Posterior cingulate gyrus (tissue), 11 donors: ENCODE results near the gene MAD2L1.

Experiments used
- DNase-seq, 10 donors: peaks; one replicate each; pipeline versions ENCODE4 v3.0.0 to v3.0.0-alpha.2; 2020 to 2021; ENCODE audit warnings: mixed read lengths in 3 of 10
- intact Hi-C: fragments of 100-400 bp; cut with DNase I; formaldehyde crosslinking; loops from one replicate; pipeline ENCODE4 v1.15.1; 2023

The MAD2L1 gene

DNA sequence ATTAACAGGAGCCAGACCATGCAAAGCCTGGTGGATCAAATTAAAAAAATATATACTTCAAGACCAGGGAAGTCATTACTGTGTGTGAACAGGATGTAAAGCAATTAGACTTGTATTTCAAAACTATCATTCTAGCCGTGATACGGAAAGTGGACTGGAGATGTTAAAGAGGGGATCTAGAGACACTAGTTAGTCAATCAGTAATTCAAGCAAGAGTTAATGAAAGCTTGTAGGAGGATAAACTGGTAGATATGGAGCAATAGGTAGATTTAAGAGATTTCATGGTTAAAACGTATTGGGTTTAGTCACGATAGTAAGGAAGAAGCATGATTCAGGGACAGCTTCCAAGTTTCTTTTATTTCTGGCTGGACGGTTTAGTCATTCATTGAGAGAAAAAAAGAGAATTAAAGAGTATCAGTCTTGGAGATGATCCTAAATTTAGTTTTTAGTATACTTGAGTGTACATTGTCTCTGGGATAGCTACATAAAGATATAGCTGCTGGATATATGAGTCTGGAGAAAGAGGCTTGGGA lies 3.9 kb downstream of the MAD2L1 start:
- no peak for DNase-seq
- intact Hi-C loops = no loop called here

DNA sequence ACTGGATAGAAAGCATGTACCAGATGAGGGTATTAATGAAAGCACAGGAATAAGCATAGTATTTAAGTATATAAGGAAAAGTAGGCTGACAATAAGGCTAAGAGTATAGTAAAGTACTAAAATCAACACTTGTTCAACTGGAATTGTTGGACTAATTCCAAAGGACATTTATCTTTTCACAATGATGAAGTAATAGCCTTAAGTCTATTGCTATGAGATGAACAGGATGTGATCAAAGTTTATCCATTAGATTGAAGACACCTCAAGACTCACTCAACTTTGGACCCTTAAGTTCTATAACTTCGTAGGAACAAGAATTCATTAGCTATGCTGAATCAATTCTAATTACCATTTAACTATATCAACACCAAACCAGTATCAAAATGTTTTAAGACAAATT lies 7.6 kb downstream of the MAD2L1 start:
- DNase-seq = no peak
- intact Hi-C loops = loop anchor here (5.0 kb wide), 1 partner anchor 747 kb away; no protein-coding TSS in a partner anchor

DNA sequence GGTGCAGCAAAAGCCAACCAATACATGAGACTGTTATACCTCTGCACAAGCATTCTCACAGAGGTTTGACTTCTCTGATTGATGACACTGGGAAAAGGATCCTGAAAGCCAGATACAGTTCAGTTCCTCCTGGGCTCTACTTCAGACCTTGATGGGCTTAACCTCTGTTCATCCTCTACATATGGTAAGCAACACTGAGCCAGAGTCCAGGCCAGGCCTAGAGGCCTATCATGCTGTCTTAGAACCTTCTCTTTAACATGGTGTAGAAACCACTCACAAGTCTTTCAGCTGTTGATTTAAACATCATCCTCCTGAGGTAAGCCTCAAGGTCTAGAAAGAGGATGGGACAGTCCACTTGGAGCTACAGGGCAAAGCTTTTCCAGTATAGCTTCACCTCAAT lies 9.2 kb downstream of the MAD2L1 start:
- DNase-seq = no peak
- intact Hi-C loops = loop anchor here (5.0 kb wide), 1 partner anchor 745 kb away; no protein-coding TSS in a partner anchor

DNA sequence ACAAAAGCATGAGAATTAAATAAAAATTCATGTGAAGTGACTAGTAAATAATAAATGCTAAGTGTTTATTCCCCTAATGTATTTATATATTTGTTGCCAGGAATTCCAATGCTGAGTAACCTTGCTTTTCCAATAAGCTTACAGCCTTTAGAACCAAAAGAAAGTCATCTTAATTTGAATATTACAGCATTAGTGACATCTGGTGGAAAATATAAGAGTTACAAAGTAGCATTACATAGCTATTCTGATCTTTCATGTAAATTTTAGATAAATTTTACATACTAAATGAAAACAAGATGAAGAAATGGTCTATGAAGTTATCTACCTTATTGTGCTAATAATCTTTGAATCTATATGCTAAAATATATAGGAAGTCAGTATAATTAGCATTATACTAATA lies 10.4 kb downstream of the MAD2L1 start:
- intact Hi-C loops = loop anchor here (5.0 kb wide), 1 partner anchor 744 kb away; no protein-coding TSS in a partner anchor
- no peak for DNase-seq

DNA sequence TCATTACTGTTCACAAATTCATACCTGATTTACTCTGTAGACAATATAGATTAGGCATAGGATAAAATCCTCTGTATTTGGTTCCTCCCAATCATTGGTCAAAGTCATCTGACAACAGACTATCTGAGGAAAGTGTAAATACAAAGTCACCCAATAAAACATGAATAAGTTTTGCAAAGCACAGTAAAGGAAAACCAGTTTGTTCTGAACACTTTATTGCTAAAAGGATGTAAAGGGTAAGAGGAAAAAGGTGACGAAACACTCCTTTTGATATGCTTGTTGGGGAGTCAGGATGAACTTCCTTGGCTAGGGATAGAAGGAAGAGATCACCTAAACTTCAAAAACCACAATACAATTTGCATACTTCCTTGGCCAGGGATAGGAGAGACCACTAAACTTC lies 10.9 kb downstream of the MAD2L1 start:
- intact Hi-C loops = loop anchor here (5.0 kb wide), 1 partner anchor 743 kb away; no protein-coding TSS in a partner anchor
- DNase-seq = no peak

DNA sequence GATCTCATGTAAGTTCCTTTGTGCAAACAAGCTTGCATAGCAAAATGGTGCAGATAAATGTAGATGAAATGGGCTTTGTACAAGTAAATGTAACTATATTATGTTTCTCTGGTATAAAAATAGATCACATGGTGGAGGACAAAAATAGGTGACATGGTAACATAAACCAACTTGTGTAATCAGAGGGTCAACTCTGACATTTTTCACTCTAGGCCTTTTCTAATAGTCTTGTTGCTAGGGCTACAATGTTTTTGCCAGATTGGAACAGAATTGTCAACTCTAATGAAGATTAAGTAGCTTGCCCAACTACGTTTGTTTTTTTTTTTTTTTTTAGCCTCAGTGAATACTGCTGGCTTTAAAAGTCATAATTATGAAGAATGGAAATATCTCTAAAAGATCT lies 11.5 kb downstream of the MAD2L1 start:
- intact Hi-C loops = loop anchor here (5.0 kb wide), 1 partner anchor 743 kb away; no protein-coding TSS in a partner anchor
- no peak for DNase-seq

DNA sequence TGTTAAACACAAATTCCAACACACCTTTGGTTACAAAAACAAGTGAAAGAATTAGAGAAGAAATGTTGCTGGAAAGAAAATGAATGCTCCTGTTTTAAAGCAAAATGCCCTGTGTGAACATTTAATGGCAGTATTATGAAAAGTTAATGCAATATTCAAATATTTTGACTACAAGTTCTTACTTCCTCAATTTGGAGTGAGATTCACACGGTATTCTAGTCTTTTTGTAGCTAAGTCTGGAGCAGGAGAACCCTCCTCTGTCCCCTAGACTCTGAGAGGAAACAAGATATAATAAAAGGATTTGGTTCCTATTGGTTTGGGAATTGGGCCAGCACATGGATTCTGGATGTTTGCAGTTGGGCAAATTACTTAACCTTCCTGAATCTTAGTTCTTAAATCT lies 12.7 kb downstream of the MAD2L1 start:
- intact Hi-C loops = no loop called here
- no peak for DNase-seq

DNA sequence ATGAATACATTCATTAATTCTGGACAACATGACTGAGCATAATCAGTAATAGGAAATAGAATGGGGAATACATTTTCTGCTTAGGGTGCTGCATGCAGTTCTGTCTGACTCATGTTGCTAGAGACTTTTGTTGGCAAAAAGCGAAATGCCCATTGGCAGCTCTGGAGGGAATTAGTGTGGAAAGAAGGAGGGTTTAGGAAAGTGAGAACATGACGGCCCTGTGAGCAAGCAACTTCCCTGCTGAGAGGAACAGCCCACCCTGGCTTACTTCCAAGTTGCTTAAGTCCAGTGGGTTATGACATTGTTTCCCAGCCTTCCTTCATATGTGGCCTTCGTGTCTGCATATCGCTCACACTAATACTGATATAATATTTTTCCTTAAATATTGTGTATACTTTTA lies 13.8 kb downstream of the MAD2L1 start:
- no peak for DNase-seq
- intact Hi-C loops = no loop called here

DNA sequence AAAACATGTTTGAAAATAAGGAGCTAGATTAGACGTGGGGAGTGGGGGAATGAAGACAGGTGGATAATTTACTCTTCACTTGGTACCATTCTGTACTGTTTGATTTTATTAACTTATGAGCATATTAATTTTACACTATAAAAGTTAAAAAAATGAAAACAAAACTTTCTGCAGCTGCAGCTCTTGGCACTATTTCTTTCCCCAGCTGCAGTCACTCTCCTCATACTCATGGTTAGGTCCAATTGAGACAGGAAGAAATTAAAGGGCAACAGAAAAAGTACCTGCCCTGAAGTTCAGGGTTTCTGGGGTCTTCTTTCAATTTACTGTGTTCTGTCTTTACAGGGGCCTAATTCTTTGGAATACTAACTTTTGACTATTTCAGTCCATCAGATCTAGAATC lies 15.4 kb downstream of the MAD2L1 start:
- DNase-seq = no peak
- intact Hi-C loops = no loop called here

DNA sequence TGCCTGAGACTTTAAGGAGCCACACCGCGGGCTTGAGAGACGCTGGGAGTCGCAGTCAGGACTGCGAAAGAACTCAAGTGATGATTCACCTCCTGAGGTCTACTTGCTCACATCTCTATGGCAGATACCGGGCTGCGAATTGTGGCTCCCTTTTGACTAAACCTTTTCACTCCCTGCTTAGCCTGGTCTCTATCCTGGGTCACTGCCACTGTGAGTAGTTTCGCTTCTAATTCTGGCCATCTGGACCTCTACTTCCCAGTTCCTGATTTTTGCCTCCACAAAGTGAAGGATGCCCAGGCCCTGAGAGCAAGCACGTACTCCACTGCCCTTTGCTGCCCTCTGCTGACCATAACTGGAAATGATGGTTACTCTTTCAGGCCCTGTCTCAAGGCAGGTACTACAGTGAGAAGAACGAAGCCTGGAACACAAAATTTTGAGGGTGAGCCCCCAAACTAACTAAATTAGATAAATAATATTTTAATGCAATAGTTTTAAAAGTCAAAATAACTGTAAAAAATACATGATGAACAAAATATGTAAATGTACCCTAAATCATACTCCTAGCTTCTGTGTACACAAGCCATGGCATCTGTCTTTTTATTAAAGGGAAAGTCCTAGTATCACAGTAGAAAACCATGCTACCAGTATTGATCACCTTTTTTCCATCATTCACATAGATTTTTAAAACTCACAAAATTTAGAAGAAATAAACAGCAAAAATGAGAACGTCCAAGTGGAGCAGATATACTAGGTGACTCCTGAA lies 16.7 kb downstream of the MAD2L1 start:
- intact Hi-C loops = loop anchor here (1.0 to 10.0 kb wide), 3 partner anchors 421 to 1065 kb away; no protein-coding TSS in a partner anchor

DNA sequence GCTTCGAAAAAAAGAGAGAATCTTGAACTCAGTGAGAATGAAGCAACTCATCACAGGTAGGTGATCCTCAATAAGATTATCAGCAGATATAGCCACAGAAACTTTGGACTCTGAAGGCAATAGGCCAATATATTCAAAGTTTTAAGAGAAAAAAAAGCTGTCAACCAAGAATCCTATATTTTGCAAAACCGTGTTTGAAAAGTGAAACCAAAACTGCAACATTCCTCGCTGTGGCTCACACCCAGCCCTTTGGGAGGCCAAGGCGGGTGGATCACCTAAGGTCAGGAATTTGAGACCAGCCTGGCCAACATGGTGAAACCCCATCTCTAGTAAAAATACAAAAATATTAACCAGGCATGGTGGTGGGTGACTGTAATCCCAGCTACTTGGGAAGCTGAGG lies 22.8 kb downstream of the MAD2L1 start:
- DNase-seq = no peak
- intact Hi-C loops = loop anchor here (10.0 kb wide), 1 partner anchor 1059 kb away; no protein-coding TSS in a partner anchor

More for the DNA sequence above, 16.7 kb downstream of the MAD2L1 start:
- DNase-seq = peak in 9 of 10 donors; percentile 51 to 94 (median 77)

DNA sequence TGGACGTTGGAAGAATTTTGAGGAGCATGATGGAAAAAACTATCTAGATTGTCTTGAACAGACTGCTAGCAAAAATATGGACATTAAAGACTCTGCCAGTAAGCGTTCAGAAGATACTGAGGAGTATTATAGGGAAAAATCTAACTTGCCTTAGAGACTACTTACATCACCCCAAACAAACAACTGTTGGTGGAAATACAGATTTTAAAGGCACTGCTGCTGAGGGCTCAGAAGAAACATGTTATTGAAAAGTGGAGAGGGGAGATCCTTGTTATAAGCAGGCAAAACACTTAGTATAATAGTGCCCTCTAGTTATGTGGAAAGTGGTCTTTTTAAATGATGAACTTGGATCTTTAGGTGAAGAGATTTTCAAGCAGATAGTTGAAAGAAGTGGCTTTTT lies 29.2 kb downstream of the MAD2L1 start:
- no peak for DNase-seq
- intact Hi-C loops = no loop called here

DNA sequence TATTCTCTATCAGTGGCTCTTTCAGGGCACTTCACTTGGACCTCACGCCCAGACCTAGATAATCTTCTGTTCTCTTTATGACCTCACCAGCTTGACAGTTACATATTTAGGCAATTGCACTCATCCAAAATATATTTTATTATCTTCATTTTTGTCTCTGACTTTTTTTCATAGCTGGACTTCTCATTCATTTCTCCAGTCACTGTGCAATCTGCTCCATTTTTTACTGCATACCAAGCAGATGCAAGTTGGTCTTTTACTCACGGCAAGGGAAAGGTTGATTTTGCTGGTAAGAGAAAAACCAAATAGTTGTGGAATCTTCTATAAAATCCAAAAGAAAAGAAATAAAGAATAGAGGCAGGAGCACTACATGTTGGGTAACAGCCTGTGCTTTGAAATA lies 31.7 kb downstream of the MAD2L1 start:
- no peak for DNase-seq
- intact Hi-C loops = no loop called here

DNA sequence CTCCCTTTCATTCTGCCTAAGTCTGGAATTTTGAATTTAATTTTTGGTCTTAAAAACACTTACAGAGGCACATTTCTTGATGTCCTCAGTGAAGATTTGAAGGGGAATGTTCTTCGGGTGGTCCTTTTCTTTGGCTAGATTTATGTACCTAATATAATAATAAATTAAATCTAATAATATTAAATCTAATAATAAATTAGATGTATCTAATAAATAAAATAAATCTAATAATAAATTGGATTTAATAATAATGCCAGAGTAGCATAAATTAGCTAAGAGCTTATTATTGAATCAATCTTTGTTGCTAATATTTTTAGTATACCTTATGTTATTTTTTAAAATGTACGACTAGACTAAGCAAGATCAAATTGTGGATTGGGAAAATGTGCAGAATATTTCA lies 39.8 kb downstream of the MAD2L1 start:
- intact Hi-C loops = no loop called here
- DNase-seq = no peak

DNA sequence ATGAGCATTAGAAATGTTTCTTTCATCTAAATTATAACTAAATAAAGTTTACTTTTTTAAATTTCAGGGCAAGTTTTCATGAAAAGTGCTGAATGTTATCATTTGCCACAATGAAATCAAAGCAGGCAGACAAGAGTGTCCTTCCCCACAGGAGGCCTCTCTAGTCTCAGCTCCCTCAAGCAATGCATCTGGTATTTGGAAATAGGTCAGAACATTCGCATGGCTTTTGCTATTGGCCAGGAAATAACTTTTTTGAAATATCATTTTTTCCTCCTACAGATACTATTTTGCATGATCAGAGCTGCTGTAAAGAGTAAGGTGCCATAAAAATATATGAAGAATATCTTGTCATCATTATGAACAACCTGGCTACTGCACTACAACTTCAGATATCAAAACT lies 41.1 kb downstream of the MAD2L1 start:
- intact Hi-C loops = no loop called here
- DNase-seq = no peak

DNA sequence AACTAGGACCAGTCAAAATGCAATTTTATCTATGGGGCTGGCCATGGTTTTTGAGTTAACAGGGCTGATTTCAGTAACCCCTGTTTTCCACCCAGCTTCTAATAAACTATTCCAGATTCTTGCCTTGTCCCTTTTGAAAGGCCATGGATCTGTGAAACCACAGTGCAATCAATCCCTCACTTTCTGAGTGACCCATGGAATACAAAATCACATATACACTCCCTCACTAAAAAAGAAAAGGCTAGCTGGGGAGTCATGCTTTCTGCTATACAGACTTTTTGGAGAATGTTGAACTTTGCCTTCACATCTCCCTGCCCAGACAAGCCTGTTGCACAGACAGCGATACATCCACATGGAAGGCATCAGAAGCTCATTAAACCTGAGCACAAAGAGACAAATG lies 47.9 kb downstream of the MAD2L1 start:
- no peak for DNase-seq
- intact Hi-C loops = no loop called here

DNA sequence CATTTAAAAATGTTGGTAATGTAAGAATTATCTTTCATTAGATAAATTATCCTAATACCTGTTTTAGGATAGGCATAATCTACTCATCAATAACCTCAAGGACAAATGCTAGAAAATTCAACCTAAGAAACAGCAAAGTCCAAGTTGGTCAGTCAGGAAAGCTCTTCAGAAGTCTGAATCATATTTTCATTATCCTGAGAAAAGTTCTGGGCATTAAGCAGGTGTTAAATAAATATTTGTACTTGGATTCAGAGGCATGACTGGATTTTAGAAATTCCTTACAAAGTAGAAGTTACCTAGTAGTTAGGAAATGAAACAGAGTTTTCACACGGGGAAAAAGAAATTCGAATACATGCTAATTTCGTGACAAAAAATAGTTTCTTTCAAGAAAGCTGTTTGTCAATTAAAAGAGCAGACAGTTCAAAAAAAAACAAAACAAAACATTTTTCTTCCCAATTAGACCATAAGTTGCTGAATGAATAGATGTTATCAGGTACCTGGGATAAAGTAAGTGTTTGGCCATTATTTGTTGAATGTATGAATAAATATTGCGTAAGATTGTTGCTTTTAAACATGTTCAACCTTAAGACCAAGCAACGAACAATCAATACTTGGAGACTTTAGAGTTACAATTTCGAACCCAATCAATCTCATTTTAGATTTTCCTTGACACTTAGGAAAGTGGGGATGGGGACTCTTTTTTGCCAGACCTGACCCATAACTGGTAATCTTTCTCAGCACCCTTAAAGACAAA lies 48.5 kb downstream of the MAD2L1 start:
- intact Hi-C loops = no loop called here
- DNase-seq = no peak

DNA sequence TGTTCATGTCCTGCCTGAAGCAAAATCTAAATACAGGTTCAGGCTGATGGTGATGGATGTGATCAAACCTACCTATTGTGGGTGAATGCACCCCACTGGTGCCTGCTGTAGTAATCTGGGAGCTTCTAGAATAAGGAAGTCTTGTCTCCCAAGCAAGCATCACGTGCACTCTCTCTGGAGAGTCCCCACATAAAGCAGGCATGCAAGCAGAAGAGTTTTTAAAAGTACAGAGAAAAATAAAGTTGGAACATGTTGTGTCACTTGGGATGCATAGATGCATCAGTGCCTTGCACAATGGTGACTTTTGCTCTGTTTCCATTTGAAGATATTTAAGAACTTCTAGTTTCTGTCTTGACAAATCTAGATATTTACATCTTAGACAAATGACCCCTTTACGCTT lies 54.9 kb downstream of the MAD2L1 start:
- no peak for DNase-seq
- intact Hi-C loops = no loop called here

DNA sequence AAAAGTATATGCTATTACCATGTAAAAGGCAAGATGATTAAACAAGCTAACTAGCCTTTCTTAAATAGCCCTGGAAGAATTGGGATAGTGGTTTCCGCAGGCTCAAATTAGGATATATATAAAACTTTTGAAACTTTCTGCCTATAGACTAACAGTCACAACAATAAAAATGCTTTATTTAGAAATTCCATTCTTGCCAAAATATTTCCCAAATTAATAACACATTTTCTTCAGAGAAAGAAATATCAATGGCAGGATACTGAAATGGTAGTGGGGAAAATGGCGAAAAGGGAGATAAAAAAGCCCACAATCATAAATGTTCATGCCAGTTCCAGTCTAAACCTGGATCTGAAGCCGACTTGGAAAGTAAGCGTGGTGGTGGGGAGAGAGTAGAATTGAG lies 56.0 kb downstream of the MAD2L1 start:
- intact Hi-C loops = no loop called here
- DNase-seq = no peak

DNA sequence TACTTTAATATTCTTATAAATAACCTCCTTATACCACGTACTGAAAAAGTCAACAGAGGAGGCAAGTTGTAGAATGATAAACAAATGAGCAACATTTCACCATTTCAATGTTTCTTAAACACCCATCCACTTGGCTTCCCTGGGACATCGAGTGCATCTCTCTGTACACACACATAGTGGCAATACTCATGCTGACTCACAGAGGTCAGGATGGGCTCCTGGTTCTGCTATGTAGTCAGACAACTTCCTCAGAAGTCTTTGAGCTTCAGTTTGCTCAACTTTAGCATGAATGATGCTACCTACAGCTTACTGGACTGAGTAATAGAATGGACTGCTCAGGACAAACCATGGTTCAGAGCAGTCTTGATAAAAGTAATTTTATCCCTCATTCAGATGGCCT lies 56.9 kb downstream of the MAD2L1 start:
- DNase-seq = no peak
- intact Hi-C loops = no loop called here

DNA sequence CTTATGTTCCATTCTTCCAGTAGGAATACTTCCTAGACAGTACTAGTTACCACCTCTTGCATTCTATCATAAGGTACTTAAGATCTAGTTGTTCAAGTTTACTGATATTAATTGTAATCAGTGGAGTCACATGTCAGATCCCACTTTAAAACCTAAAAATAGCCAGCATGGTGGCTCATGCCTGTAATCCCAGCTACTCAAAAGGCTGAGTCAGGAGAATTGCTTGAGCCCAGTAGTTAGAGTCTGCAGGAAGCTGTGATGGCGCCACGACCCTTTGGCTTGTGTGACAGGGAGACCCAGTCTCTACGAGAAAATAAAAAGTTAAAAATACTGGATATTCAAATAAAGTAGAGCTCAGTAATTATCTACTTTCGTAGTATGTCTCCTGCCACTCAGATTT lies 57.7 kb downstream of the MAD2L1 start:
- intact Hi-C loops = no loop called here
- no peak for DNase-seq
